GM12865 (cell line): ENCODE data around the gene LRTM2.

Experiments
- DNase-seq: peaks from one replicate; pipeline ENCODE4 v3.0.0; 2010; ENCODE audit warnings: low read depth
- H3K4me3 ChIP-seq: 2 replicates; pipeline ENCODE4 v1.5.1; 2011; ENCODE audit warnings: mild to moderate bottlenecking, low read depth, low read length, control low read depth
- CTCF ChIP-seq: IDR thresholded peaks from 2 replicates; pipeline ENCODE4 v1.5.1; 2011; ENCODE audit warnings: low read length, control low read depth, low read depth, inconsistent platforms; ENCODE audit not compliant: insufficient read depth; ENCODE audit errors: missing control alignments

Gene LRTM2

GRCh38 chr12:1830981-1831963, 10.9 kb downstream of the LRTM2 start:
- TF ChIP-seq CTCF = no peak
- no peak for DNase-seq
- no peak overlapping the region for H3K4me3 ChIP-seq

GRCh38 chr12:1832801-1833595, 12.6 kb downstream of the LRTM2 start:
- no peak overlapping the region for H3K4me3 ChIP-seq
- DNase-seq = no peak
- no peak for TF ChIP-seq CTCF

GRCh38 chr12:1833596-1834028, 13.2 kb downstream of the LRTM2 start:
- no peak for TF ChIP-seq CTCF
- no peak overlapping the region for H3K4me3 ChIP-seq
- no peak for DNase-seq

- no peak overlapping the region for H3K4me3 ChIP-seq
- no peak for DNase-seq
- no peak for TF ChIP-seq CTCF
These were observed 14.0 kb downstream of the LRTM2 start for GRCh38 chr12:1834186-1834925.

- no peak for DNase-seq
- TF ChIP-seq CTCF = no peak
- no peak overlapping the region for H3K4me3 ChIP-seq
These were observed 15.1 kb downstream of the LRTM2 start for GRCh38 chr12:1835211-1836131.

GRCh38 chr12:1836241-1836803, 16.0 kb downstream of the LRTM2 start:
- DNase-seq = no peak
- H3K4me3 ChIP-seq = no peak overlapping the region
- TF ChIP-seq CTCF = no peak
